K562 (cell line): ENCODE data around the gene CNTRL. TPM values are rescaled to one million over a fixed set of nuclear protein-coding genes. Genes with fewer than 3 reads are reported as not detected.

Source experiments
- ATAC-seq: fragments of 200-7000 bp; cut with Tn5 transposase; 3 replicates; pipeline ENCODE4 v1.9.1; 2020; ENCODE audit warnings: moderate library complexity
- BruUV-seq: library from RNA; stranded (reverse); fragments of 400-500 nt; replicated peaks from 2 replicates; lab custom pipeline; 2021; lab: Mats Ljungman, UMichigan
- CTCF ChIA-PET: fragments of 300-600 bp; formaldehyde crosslinking; extraction: SDS; loops from one replicate; lab custom pipeline; 2021; ENCODE audit warnings: low intra/inter-chr PET ratio; lab: Yijun Ruan, JAX
- POLR2A ChIA-PET: fragments of 300-600, 350-650 bp; sonication (Branson Sonifier 250); formaldehyde crosslinking; extraction: SDS; loops from one replicate; lab custom pipeline; 2021; ENCODE audit warnings: antibody characterized with exemption, inconsistent platforms; lab: Yijun Ruan, JAX
- DNase-seq, 4 experiments: peaks; one replicate each; pipeline versions ENCODE4 v3.0.0 to v3.0.0-alpha.2; 2011 to 2018; ENCODE audit warnings: low spot score in 3 of 4, mixed read lengths in 3 of 4; ENCODE audit errors: extremely low read depth in 1 of 4
- FAIRE-seq: peaks from 2 replicates; lab custom pipeline; 2011; peaks lifted over from hg19 to GRCh38; lab: Jason Lieb, UNC
- H2AFZ ChIP-seq: 2 replicates; pipeline ENCODE4 v1.6.0; 2011; ENCODE audit warnings: low read depth, low read length, control low read depth, inconsistent platforms
- H3K27ac ChIP-seq: fragments of 200-600 bp; 3 replicates; pipeline ENCODE4 v1.8.0; 2011; ENCODE audit warnings: low read depth, mild to moderate bottlenecking, control low read depth, inconsistent platforms, low read length, moderate library complexity, mixed read lengths; ENCODE audit errors: extremely low read depth
- H3K27me3 ChIP-seq, 2 experiments: fragments of 300-600 bp in 1 of 2; 2 replicates in 1 of 2; 3 replicates in 1 of 2; pipeline versions ENCODE4 v1.6.0 to v1.8.0; 2011; ENCODE audit warnings: inconsistent platforms in 2 of 2, low read length in 2 of 2, mild to moderate bottlenecking in 1 of 2, mixed read lengths in 1 of 2, moderate library complexity in 1 of 2; ENCODE audit not compliant: control insufficient read depth in 2 of 2, insufficient read depth in 2 of 2
- H3K36me3 ChIP-seq: fragments of 300-600 bp; 3 replicates; pipeline ENCODE4 v1.8.0; 2011; ENCODE audit warnings: mild to moderate bottlenecking, low read length, inconsistent platforms; ENCODE audit not compliant: control insufficient read depth, insufficient read depth
- H3K4me1 ChIP-seq, 2 experiments: fragments of 200-600 bp in 1 of 2; replicated peaks in 1 of 2; 2 replicates in 1 of 2; 3 replicates in 1 of 2; pipeline versions ENCODE4 v1.5.1 to v1.8.0; 2011; ENCODE audit warnings: inconsistent platforms in 2 of 2, low read length in 2 of 2, mild to moderate bottlenecking in 1 of 2, mixed read lengths in 1 of 2, moderate library complexity in 1 of 2; ENCODE audit not compliant: control insufficient read depth in 2 of 2, insufficient read depth in 2 of 2
- H3K4me2 ChIP-seq: 2 replicates; pipeline ENCODE4 v1.6.1; 2011; ENCODE audit warnings: low read length, control low read depth, inconsistent platforms, mixed read lengths; ENCODE audit not compliant: insufficient read depth
- H3K4me3 ChIP-seq: fragments of 200-600 bp; sonication (generic), shearing (Covaris generic); 2 replicates; pipeline ENCODE4 v1.5.1; 2016; ENCODE audit warnings: control low read depth, inconsistent platforms
- H3K79me2 ChIP-seq: fragments of 200-600 bp; 3 replicates; pipeline ENCODE4 v1.8.0; 2011; ENCODE audit warnings: low read length, inconsistent platforms; ENCODE audit not compliant: control insufficient read depth, insufficient read depth
- H3K9ac ChIP-seq, 2 experiments: 2 replicates each; pipeline versions ENCODE4 v1.6.0 to v1.6.1; 2011; ENCODE audit warnings: low read depth in 2 of 2, low read length in 2 of 2, control low read depth in 1 of 2, inconsistent platforms in 1 of 2, mild to moderate bottlenecking in 1 of 2, mixed read lengths in 1 of 2; ENCODE audit not compliant: insufficient read depth in 1 of 2
- H3K9me1 ChIP-seq: one replicate; pipeline ENCODE4 v1.6.0; 2011; ENCODE audit warnings: inconsistent platforms, mild to moderate bottlenecking, low read length, moderate library complexity; ENCODE audit not compliant: control insufficient read depth, insufficient read depth
- H3K9me3 ChIP-seq: replicated peaks from 2 replicates; pipeline ENCODE4 v1.5.1; 2011; ENCODE audit warnings: low read depth, low read length, inconsistent platforms; ENCODE audit not compliant: control insufficient read depth, insufficient read depth
- H4K20me1 ChIP-seq: replicated peaks from 2 replicates; pipeline ENCODE4 v1.6.1; 2011; ENCODE audit warnings: low read length, inconsistent platforms, mixed read lengths; ENCODE audit not compliant: control insufficient read depth, insufficient read depth
- E2F8 ChIP-seq: fragments of 450-650 bp; IDR thresholded peaks from 2 replicates; pipeline ENCODE4 v1.7.1; 2018; ENCODE audit warnings: mild to moderate bottlenecking, low read depth; ENCODE audit not compliant: partially characterized antibody
- FOXP1 ChIP-seq: sonication (generic); formaldehyde crosslinking; IDR thresholded peaks from 2 replicates; pipeline ENCODE4 v1.8.0; 2022; ENCODE audit warnings: mild to moderate bottlenecking, missing genetic modification reagents
- ILK ChIP-seq: fragments of 450-650 bp; IDR thresholded peaks from 2 replicates; pipeline ENCODE4 v1.6.1; 2016; ENCODE audit warnings: missing genetic modification characterization, low read depth, mild to moderate bottlenecking, missing compliant biosample characterization, moderate library complexity, borderline replicate concordance
- KDM1A ChIP-seq, 2 experiments: fragments of 450-650 bp; IDR thresholded peaks; 2 replicates each; pipeline ENCODE4 v1.6.1; 2016; ENCODE audit warnings: mild to moderate bottlenecking in 2 of 2
- NFYB ChIP-seq: IDR thresholded peaks from 2 replicates; pipeline ENCODE4 v1.6.1; 2011; ENCODE audit warnings: mild to moderate bottlenecking, moderate library complexity; ENCODE audit not compliant: insufficient read length; ENCODE audit errors: extremely low read depth
- OTX1 ChIP-seq: fragments of 450-650 bp; formaldehyde crosslinking; IDR thresholded peaks from 2 replicates; pipeline ENCODE4 v1.4.0; 2022; ENCODE audit warnings: mild to moderate bottlenecking
- PCBP1 ChIP-seq: fragments of 200-400 bp; formaldehyde crosslinking; IDR thresholded peaks from 2 replicates; pipeline ENCODE4 v1.6.1; 2018; ENCODE audit warnings: mild to moderate bottlenecking, low read depth, low read length; ENCODE audit not compliant: poor library complexity, severe bottlenecking
- PHB2 ChIP-seq: fragments of 450-650 bp; IDR thresholded peaks from 2 replicates; pipeline ENCODE4 v1.6.1; 2017; ENCODE audit warnings: low read depth
- SMARCA5 ChIP-seq: fragments of 450-650 bp; IDR thresholded peaks from 2 replicates; pipeline ENCODE4 v1.6.1; 2016
- SREBF2 ChIP-seq: sonication (generic); formaldehyde crosslinking; IDR thresholded peaks from 2 replicates; pipeline ENCODE4 v1.4.0; 2020; ENCODE audit warnings: mild to moderate bottlenecking, missing genetic modification reagents
- ZBTB2 ChIP-seq: fragments of 450-650 bp; IDR thresholded peaks from 2 replicates; pipeline ENCODE4 v1.6.1; 2016; ENCODE audit warnings: antibody characterized with exemption
- ZNF277 ChIP-seq: fragments of 250-450 bp; sonication (Bioruptor Pico); IDR thresholded peaks from 2 replicates; pipeline ENCODE4 v1.8.0; 2022; ENCODE audit warnings: inconsistent platforms, mild to moderate bottlenecking, moderate library complexity, borderline replicate concordance
- ZNF316 ChIP-seq: fragments of 450-650 bp; IDR thresholded peaks from 2 replicates; pipeline ENCODE4 v1.6.1; 2016
- ZNF398 ChIP-seq: fragments of 250-450 bp; sonication (Bioruptor Pico); IDR thresholded peaks from 2 replicates; pipeline ENCODE4 v1.8.0; 2021; ENCODE audit warnings: moderate library complexity, mild to moderate bottlenecking, inconsistent platforms
- WGBS: fragments of 100-300 bp; shearing (Covaris generic); methylation state at CpG from one replicate; pipeline ENCODE4 v1.1.6; 2016; ENCODE audit warnings: low coverage, mixed read lengths; ENCODE audit not compliant: insufficient coverage; ENCODE audit errors: missing lambda C conversion rate; 5-methylcytosine and 5-hydroxymethylcytosine counted together
- in situ Hi-C: fragments of 300-500 bp; cut with MboI; formaldehyde crosslinking; loops from 4 replicates; pipeline ENCODE4 v1.15.0; 2018; ENCODE audit warnings: inconsistent platforms, mixed read lengths
- intact Hi-C: fragments of 100-400 bp; cut with micrococcal nuclease; formaldehyde crosslinking; loops from 2 replicates; pipeline ENCODE4 v1.14.2; 2022
- polyA plus RNA-seq, 8 experiments: library from polyadenylated mRNA; depleted of rRNA in 4 of 8; stranded (reverse) in 5 of 8; unstranded in 3 of 8; fragments of >200 nt; fragmentation: Nextera tagmentation in 2 of 8; fragmentation: Illumina TruSeq in 1 of 8; extraction: Ambion mirVana in 2 of 8; extraction: Trizol in 1 of 8; gene quantifications; 2 replicates each; pipeline versions ENCODE4 v1.2.1 to v1.2.3, GENCODE V29; 2011 to 2014; ENCODE audit warnings: inconsistent platforms in 1 of 8, missing spikeins in 1 of 8
- total RNA-seq, 7 experiments: library from RNA; depleted of rRNA in 6 of 7; stranded (reverse); fragments of >200 nt in 6 of 7; fragmentation: Illumina TruSeq in 2 of 7; extraction: Trizol in 2 of 7; gene quantifications; 2 replicates each; pipeline versions ENCODE4 v1.2.1 to v1.2.3, GENCODE V29; 2011 to 2021; ENCODE audit warnings: low replicate concordance in 1 of 7

Gene CNTRL
- total and polyA plus RNA-seq, 9 of the 15 experiments (the other 6 are each of a cell fraction or from before 2014, with no cell fraction given): 9.2 to 28.9 (median 20.5) TPM

- DNase-seq (no peak), FAIRE-seq (peak; percentile 81), ATAC-seq (no peak)
- peak overlapping the region; percentile 81 for H3K4me3 ChIP-seq
- in situ Hi-C loops: no loop called here
- intact Hi-C loops: loop anchor here (2.0 to 10.0 kb wide), 2 partner anchors 45 to 201 kb away; partner anchors contain the start of gene PHF19
- WGBS: 2% methylated on average over 19 of the region's 19 CpGs
- H3K4me2 ChIP-seq: peak overlapping the region; percentile 98
- peaks cover 7 to 20% of the 10 kb centered on the region in 2 experiments; a peak in 4 of 5 replicates for H3K4me1 ChIP-seq
- TSS peak; percentile 65 for BruUV-seq
- H3K79me2 ChIP-seq: peaks cover 14% of the 10 kb centered on the region
- ChIA-PET POLR2A (interaction anchor here (0.6 to 0.9 kb wide), 3 partner anchors 22 to 173 kb away, joined by 3 to 4 read pairs (median 3); no protein-coding TSS in a partner anchor), CTCF (interaction anchor here (0.6 kb wide), 1 partner anchor 24 kb away, joined by 7 read pairs; no protein-coding TSS in a partner anchor)
- H3K9me3 ChIP-seq: no peaks in the 10 kb centered on the region
- no peaks in the 10 kb centered on the region for H3K36me3 ChIP-seq
- peak overlapping the region; percentile 98 for H2AFZ ChIP-seq
- H3K9me1 ChIP-seq: no peaks in the 10 kb centered on the region
- H4K20me1 ChIP-seq: no peaks in the 10 kb centered on the region
- peak overlapping the region; percentile 84 to 94 for H3K9ac ChIP-seq
- H3K27me3 ChIP-seq: no peaks in the 10 kb centered on the region
- peak overlapping the region; percentile 93 for H3K27ac ChIP-seq
- TF ChIP-seq ILK (tag) (no peak), SMARCA5 (peak; percentile 96), ZNF398 (CRISPR knock-in tag) (no peak), OTX1 (0 out of 2 replicates have a peak, but pooled peaks have one; percentile 66), ZBTB2 (peak; percentile 54; the same call in 1 of the 2 replicates), NFYB (no peak), FOXP1 (no peak), SREBF2 (CRISPR knock-in tag) (no peak), KDM1A (IDR thresholded peaks at IDR 0.05) (peak; percentile 77 to 91), ZNF316 (0 out of 2 replicates have a peak, but pooled peaks have one; percentile 17), PCBP1 (no peak), ZNF277 (CRISPR knock-in tag) (no peak), PHB2 (no peak), E2F8 (no peak)
These were observed 689 bp downstream of the CNTRL start for GRCh38 chr9:121075251-121076036.
